HS-27A (cell line): ENCODE results near the gene TMEM201.

Experiments used
- DNase-seq: peaks from one replicate; pipeline ENCODE4 v3.0.0-alpha.2; 2012; ENCODE audit warnings: low read depth, missing footprints

Gene TMEM201

GRCh38 chr1:9577423-9577822 is 11.3 kb upstream of the TMEM201 start:
- DNase-seq = no peak

GRCh38 chr1:9580942-9581341 is 7.8 kb upstream of the TMEM201 start:
- no peak for DNase-seq

- no peak for DNase-seq
Observed at GRCh38 chr1:9586147-9586766, 2.5 kb upstream of the TMEM201 start.

- no peak for DNase-seq
Observed at GRCh38 chr1:9589144-9589718, 520 bp downstream of the TMEM201 start.

- no peak for DNase-seq
Observed at GRCh38 chr1:9589719-9590157, 1.0 kb downstream of the TMEM201 start.

- no peak for DNase-seq
Observed at GRCh38 chr1:9590201-9590600, 1.5 kb downstream of the TMEM201 start.

GRCh38 chr1:9590945-9591668 is 2.4 kb downstream of the TMEM201 start:
- DNase-seq = no peak

GRCh38 chr1:9591669-9592509 is 3.2 kb downstream of the TMEM201 start:
- no peak for DNase-seq

- no peak for DNase-seq
Observed at GRCh38 chr1:9592510-9593075, 3.9 kb downstream of the TMEM201 start.

GRCh38 chr1:9593147-9593491 is 4.4 kb downstream of the TMEM201 start:
- DNase-seq = no peak

- DNase-seq = no peak
Observed at GRCh38 chr1:9593492-9594465, 5.1 kb downstream of the TMEM201 start.

- no peak for DNase-seq
Observed at GRCh38 chr1:9594471-9595155, 5.9 kb downstream of the TMEM201 start.

GRCh38 chr1:9595156-9595967 is 6.7 kb downstream of the TMEM201 start:
- no peak for DNase-seq

GRCh38 chr1:9595968-9596340 is 7.2 kb downstream of the TMEM201 start:
- no peak for DNase-seq

GRCh38 chr1:9596415-9597123 is 7.9 kb downstream of the TMEM201 start:
- DNase-seq = no peak

GRCh38 chr1:9597361-9598315 is 8.9 kb downstream of the TMEM201 start:
- DNase-seq = no peak

GRCh38 chr1:9598316-9598700 is 9.6 kb downstream of the TMEM201 start:
- no peak for DNase-seq

GRCh38 chr1:9599741-9600140 is 11.0 kb downstream of the TMEM201 start:
- no peak for DNase-seq
